ENCODE measurements around the gene CPSF3. TPM values are rescaled to one million over a fixed set of nuclear protein-coding genes. Genes with fewer than 3 reads are reported as not detected.

Gene CPSF3
- total RNA-seq, 6 donors from 2014 or later = 11.3 to 41.0 (median 22.5) TPM

DNA sequence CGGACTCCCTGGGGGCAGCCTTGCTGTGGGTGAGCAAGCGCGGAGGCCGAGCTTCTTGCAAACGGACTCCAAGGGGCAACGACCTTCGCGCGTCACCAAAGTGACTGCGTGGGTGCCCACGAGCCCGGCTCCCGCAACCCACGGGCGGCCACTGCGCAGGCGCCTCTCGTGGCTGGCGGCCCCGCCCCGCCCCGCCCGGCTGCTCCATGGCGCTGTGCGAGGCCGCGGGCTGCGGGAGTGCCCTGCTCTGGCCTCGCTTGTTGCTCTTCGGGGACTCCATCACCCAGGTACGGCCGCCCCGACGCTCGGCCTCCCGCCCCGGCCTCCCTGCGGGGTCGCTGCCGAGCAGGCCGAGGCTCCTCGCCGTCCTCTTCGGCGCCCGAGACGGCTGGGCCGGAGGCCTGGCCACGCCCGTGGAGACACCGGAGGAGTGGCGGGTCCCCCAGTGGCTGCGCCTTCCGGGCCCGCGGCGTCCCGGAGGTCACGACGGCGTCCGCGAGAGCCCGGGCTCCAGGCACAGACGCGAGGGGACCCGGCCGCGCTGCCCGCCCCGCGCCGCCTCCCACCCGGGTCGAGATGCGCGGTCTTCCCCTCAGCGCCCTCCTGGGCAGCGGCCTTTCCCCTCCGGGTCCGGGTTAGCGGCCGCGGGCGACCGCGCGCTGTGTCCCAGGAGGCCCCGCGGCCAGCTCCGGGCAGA is 51.1 kb downstream of the CPSF3 start, which contains the start of gene IAH1:
IAH1 (plus strand) TSS at position 191 of the 697 bp plus-strand sequence; CDS start at position 207, 16 bp downstream.
- WGBS, 2 donors = 0% methylated on average over 23 of the region's 91 CpGs; no CpG with 5 or more reads in 1 of the 2 donors
- peaks cover 0 to 24% (median 2%) of the 10 kb centered on the region in 4 donors for H3K36me3 ChIP-seq
- H3K4me1 ChIP-seq = peaks cover 12 to 32% (median 18%) of the 10 kb centered on the region in 4 donors
- peak within 1 kb of the TSS; percentile 59 to 92 (median 84) for H3K4me3 ChIP-seq
- DNase-seq (peak; percentile 69 to 96), ATAC-seq (ENCODE audit: low FRiP score in 2 of 2) (peak; percentile 87 to 94)
- H3K27ac ChIP-seq = peak within 1 kb of the TSS; percentile 90 to 96 (median 92)
- TF ChIP-seq POLR2AphosphoS5 (IDR thresholded peaks at IDR 0.05) = peak; percentile 28 to 58
- TF ChIP-seq, protein P1, sequence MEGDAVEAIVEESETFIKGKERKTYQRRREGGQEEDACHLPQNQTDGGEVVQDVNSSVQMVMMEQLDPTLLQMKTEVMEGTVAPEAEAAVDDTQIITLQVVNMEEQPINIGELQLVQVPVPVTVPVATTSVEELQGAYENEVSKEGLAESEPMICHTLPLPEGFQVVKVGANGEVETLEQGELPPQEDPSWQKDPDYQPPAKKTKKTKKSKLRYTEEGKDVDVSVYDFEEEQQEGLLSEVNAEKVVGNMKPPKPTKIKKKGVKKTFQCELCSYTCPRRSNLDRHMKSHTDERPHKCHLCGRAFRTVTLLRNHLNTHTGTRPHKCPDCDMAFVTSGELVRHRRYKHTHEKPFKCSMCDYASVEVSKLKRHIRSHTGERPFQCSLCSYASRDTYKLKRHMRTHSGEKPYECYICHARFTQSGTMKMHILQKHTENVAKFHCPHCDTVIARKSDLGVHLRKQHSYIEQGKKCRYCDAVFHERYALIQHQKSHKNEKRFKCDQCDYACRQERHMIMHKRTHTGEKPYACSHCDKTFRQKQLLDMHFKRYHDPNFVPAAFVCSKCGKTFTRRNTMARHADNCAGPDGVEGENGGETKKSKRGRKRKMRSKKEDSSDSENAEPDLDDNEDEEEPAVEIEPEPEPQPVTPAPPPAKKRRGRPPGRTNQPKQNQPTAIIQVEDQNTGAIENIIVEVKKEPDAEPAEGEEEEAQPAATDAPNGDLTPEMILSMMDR (IDR thresholded peaks at IDR 0.05) = peak in 2 of 6 experiments; percentile 9 to 34
- TF ChIP-seq POLR2A (IDR thresholded peaks at IDR 0.05) = peak in 3 of 4 donors; percentile 42 to 84 (median 82)
- TF ChIP-seq EP300 (IDR thresholded peaks at IDR 0.05) = no peak
- no peaks in the 10 kb centered on the region for H3K27me3 ChIP-seq
- no peaks in the 10 kb centered on the region for H3K9me3 ChIP-seq

DNA sequence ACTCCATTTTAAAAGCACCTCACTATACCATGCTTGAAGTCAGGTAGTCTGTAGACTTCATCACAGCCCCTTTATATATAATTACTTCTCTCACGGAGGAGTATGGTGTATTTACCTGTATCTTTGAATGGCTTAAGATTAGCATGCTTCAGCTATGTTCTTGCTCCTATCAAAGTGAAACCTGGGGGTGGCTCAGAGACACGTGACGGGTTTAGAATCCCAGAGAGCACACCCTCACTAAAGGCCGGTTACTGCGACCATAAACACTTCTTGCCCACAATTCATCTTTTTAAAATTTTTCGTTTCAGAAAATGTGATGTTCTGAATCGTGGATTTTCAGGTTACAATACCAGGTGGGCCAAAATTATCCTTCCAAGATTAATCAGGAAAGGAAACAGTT is 54.5 kb downstream of the CPSF3 start:
- TF ChIP-seq POLR2A (IDR thresholded peaks at IDR 0.05) = no peak
- ATAC-seq (ENCODE audit: low FRiP score in 2 of 2) (no peak), DNase-seq (no peak)
- no peaks in the 10 kb centered on the region for H3K9me3 ChIP-seq
- 79 to 96% methylated on average over 7 of the region's 7 CpGs for WGBS, 2 donors
- no peaks in the 10 kb centered on the region for H3K27me3 ChIP-seq
- H3K4me1 ChIP-seq = peaks cover 12 to 32% (median 18%) of the 10 kb centered on the region in 4 donors
- no peak overlapping the region for H3K4me3 ChIP-seq
- H3K36me3 ChIP-seq = peaks cover 10 to 49% (median 24%) of the 10 kb centered on the region in 4 donors
- H3K27ac ChIP-seq = no peak overlapping the region

DNA sequence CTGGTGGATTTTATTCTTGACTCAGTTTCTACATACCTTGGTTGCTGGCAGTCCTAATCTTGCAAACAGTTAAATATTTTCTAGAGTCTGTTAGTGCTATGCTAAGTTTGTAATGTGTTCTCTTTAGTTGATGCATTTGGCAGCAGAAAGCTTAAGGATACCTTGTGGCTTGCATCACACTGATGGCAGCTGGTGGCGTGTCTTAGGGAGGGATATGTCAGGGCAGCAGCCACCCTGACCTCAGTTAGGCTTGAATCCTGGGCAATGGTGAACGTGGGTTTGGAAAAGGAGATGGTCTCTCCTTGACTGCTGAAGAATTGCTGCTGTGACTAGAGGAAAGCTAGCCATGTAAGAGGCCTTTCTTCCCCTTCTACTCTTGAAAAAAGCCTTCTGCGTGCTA is 55.1 kb downstream of the CPSF3 start:
- Histone ChIP-seq H3K27ac (no peak overlapping the region), H3K36me3 (peaks cover 15 to 55% (median 30%) of the 10 kb centered on the region in 4 donors), H3K27me3 (no peaks in the 10 kb centered on the region), H3K9me3 (no peaks in the 10 kb centered on the region), H3K4me3 (no peak overlapping the region), H3K4me1 (peaks cover 12 to 30% (median 16%) of the 10 kb centered on the region in 4 donors)
- ATAC-seq (ENCODE audit: low FRiP score in 2 of 2) (no peak), DNase-seq (no peak)
- 75 to 88% methylated on average over 3 of the region's 3 CpGs for WGBS, 2 donors
- TF ChIP-seq EP300 (IDR thresholded peaks at IDR 0.05) (no peak), POLR2A (IDR thresholded peaks at IDR 0.05) (no peak), POLR2AphosphoS5 (IDR thresholded peaks at IDR 0.05) (no peak)

DNA sequence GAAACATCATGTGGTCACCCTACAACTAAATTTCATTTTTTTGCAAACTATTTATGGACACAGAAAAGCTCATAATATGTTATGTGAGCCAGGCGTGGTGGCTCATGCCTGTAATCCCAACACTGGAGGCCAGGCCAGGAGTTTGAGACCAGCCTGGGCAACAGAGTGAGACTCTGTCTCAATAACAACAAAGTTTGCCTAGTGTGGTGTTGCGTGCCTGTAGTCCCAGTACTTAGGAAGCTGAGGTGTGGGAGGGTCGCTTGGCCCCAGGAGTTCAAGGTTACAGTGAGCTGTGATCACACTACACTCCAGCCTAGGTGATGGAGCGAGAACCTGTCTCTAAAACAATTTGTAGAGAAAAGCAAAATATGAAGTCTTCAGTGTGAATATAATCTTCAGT is 56.7 kb downstream of the CPSF3 start:
- H3K36me3 ChIP-seq = peaks cover 30 to 71% (median 46%) of the 10 kb centered on the region in 4 donors
- DNase-seq = no peak
- peaks cover 11 to 20% (median 12%) of the 10 kb centered on the region in 4 donors for H3K4me1 ChIP-seq
- 94 to 98% methylated on average over 4 of the region's 4 CpGs for WGBS, 2 donors
- no peak overlapping the region for H3K4me3 ChIP-seq
- no peak for ATAC-seq (ENCODE audit: low FRiP score in 2 of 2)
- TF ChIP-seq POLR2A (IDR thresholded peaks at IDR 0.05) = no peak
- TF ChIP-seq, protein P1 (IDR thresholded peaks at IDR 0.05) = no peak
- TF ChIP-seq EP300 (IDR thresholded peaks at IDR 0.05) = no peak
- no peak overlapping the region for H3K27ac ChIP-seq
- H3K9me3 ChIP-seq = no peaks in the 10 kb centered on the region
- H3K27me3 ChIP-seq = no peaks in the 10 kb centered on the region

DNA sequence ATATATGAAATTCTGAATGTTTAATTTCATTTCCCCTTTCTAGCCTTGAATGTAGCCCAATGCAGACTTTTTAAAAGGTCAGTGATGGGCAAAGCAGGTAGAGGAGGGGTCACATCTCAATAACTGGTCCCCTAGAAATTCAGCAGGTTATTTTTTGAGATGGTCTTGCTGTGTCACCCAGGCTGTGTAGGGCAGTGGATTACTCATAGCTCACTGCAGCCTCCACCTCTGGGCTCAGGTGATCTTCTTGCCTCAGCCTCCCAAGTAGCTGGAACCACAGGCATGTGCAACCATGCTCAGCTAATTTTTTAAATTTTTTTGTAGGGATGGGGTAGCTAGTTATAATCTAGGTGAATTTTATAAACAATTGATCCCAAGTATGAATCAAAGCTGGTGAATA is 59.7 kb downstream of the CPSF3 start:
- ATAC-seq (ENCODE audit: low FRiP score in 2 of 2) (no peak), DNase-seq (no peak)
- Histone ChIP-seq H3K4me1 (no peaks in the 10 kb centered on the region), H3K36me3 (peaks cover 43 to 97% (median 74%) of the 10 kb centered on the region in 4 donors), H3K27ac (no peak overlapping the region), H3K27me3 (no peaks in the 10 kb centered on the region), H3K4me3 (no peak overlapping the region), H3K9me3 (no peaks in the 10 kb centered on the region)
- TF ChIP-seq, protein P1 (IDR thresholded peaks at IDR 0.05) = no peak
- TF ChIP-seq POLR2A (IDR thresholded peaks at IDR 0.05) = no peak
- TF ChIP-seq POLR2AphosphoS5 (IDR thresholded peaks at IDR 0.05) = no peak
- TF ChIP-seq EP300 (IDR thresholded peaks at IDR 0.05) = no peak
